ENCODE data around the gene RHOV. TPM values are rescaled to one million over a fixed set of nuclear protein-coding genes. Genes with fewer than 3 reads are reported as not detected.

The RHOV gene
- total and polyA plus RNA-seq, 2 experiments from 2014 or later: not detected

DNA sequence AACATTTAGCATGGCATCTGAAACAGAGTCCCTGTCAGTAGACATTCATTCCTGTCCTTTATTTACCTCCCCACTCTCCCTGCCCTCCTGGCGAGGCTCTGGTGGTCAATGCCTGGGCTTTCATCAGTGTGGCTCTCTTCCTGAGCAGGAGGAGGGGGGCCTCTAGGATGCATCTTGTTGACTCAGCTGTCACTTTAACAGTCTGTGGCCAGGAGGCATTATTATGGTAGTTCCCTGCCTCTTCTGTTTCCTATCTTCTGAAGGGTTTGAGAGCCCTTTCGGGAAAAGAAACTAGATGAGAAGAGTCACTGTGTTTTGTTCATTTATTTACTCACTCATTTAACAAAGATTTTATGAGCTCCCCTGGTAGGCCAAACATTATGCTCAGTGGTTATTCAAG lies 43.1 kb downstream of the RHOV start:
- no peaks in the 10 kb centered on the region for H3K4me1 ChIP-seq (ENCODE audit: insufficient read depth)
- no peaks in the 10 kb centered on the region for H3K36me3 ChIP-seq (ENCODE audit: low read depth)
- H3K9me2 ChIP-seq (ENCODE audit: insufficient read depth): no peaks in the 10 kb centered on the region
- H2AFZ ChIP-seq: no peak overlapping the region
- no peak for TF ChIP-seq EZH2phosphoT487 (IDR thresholded peaks at IDR 0.05; ENCODE audit: insufficient read depth, low read depth)
- TF ChIP-seq EZH2 (IDR thresholded peaks at IDR 0.05; ENCODE audit: insufficient read depth, poor library complexity, severe bottlenecking): no peak
- peaks cover 13% of the 10 kb centered on the region for H3K27me3 ChIP-seq (replicated peaks; ENCODE audit: insufficient read depth)
- no peaks in the 10 kb centered on the region for H3K79me2 ChIP-seq (ENCODE audit: insufficient read depth)
- H3K9me3 ChIP-seq (ENCODE audit: low read depth): no peaks in the 10 kb centered on the region
- no peaks in the 10 kb centered on the region for H4K20me1 ChIP-seq (ENCODE audit: insufficient read depth)
- DNase-seq: no peak
- no peak overlapping the region for H3K9ac ChIP-seq
- no peak overlapping the region for H3K4me2 ChIP-seq (ENCODE audit: unreplicated experiment)
- in situ Hi-C loops (cut with MboI): no loop called here
- no peak overlapping the region for H3K4me3 ChIP-seq
- H3K27ac ChIP-seq: no peak overlapping the region
- 60 to 65% methylated on average over 2 of the region's 2 CpGs for WGBS, 2 experiments (ENCODE audit: low coverage in 1 of 2, low lambda C conversion rate in 2 of 2, missing lambda C conversion rate in 2 of 2)
- H3F3A ChIP-seq (ENCODE audit: insufficient read depth): peaks cover 3% of the 10 kb centered on the region; the same call in 1 of the 2 replicates

DNA sequence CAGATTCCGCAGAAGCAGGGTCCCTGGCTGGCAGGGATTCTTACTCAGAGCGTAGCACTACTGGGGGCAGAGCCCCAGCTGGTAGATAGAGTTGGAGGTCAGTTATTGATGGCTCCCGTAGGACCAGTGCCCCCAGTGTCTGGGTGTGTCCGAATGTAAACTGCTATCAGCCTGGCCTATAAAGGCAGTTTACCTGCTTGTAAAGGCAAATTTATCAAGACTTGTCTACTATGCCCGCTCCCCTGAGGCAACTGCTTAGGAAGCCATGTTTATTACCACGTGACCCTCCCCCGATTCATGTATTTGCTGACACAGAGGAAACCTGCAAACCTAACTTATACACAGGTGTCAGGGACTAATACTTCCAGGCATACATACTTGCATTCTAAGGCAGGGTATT lies 44.9 kb downstream of the RHOV start:
- WGBS, 2 experiments (ENCODE audit: low coverage in 1 of 2, low lambda C conversion rate in 2 of 2, missing lambda C conversion rate in 2 of 2): 61 to 63% methylated on average over 7 of the region's 7 CpGs
- no peaks in the 10 kb centered on the region for H3K4me1 ChIP-seq (ENCODE audit: insufficient read depth)

DNA sequence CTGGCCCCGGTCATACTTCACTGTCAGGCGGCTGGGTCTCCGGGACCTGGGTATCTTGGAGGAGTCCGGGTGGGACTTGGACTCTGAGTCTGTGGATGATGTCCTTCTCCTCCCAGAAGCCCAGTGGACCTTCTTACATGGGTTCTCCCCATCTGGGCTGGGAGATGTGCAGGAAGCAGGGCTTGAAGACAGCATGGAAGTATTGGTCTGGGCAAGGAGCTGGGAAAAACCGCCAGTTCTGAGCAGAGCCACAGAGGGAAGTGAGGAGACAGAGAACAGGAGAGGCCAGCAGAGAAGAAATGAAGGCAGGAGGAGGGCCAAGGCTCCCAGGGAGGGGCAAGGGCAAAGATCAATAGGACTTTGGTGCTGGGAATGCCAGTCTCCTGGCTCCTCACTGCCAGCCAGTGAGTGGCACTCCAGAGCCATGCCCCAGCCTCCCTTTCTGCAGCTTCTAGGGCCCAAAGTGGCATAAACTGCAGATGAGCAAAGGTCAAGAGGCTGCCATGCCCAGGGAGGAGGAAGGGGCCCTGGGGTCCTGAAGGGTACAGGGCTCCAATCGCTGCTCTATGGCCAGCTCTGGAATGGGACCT lies 45.5 kb downstream of the RHOV start, which contains the start of gene PPP1R14D:
Gene PPP1R14D, minus strand, starts transcription at position 262 of the 590 bp plus-strand sequence. Its CDS starts 67 bp downstream, at position 195.
- no peaks in the 10 kb centered on the region for H4K20me1 ChIP-seq (ENCODE audit: insufficient read depth)
- no peak within 1 kb of the TSS for H3K4me2 ChIP-seq (ENCODE audit: unreplicated experiment)
- TF ChIP-seq EZH2phosphoT487 (IDR thresholded peaks at IDR 0.05; ENCODE audit: insufficient read depth, low read depth) (no peak), EZH2 (IDR thresholded peaks at IDR 0.05; ENCODE audit: insufficient read depth, poor library complexity, severe bottlenecking) (no peak)
- no peaks in the 10 kb centered on the region for H3K4me1 ChIP-seq (ENCODE audit: insufficient read depth)
- no peaks in the 10 kb centered on the region for H3K9me2 ChIP-seq (ENCODE audit: insufficient read depth)
- no peaks in the 10 kb centered on the region for H3K79me2 ChIP-seq (ENCODE audit: insufficient read depth)
- H2AFZ ChIP-seq: no peak within 1 kb of the TSS
- no peak within 1 kb of the TSS for H3K27ac ChIP-seq
- WGBS, 2 experiments (ENCODE audit: low coverage in 1 of 2, low lambda C conversion rate in 2 of 2, missing lambda C conversion rate in 2 of 2): 61 to 66% methylated on average over 6 of the region's 6 CpGs
- H3K9ac ChIP-seq: no peak within 1 kb of the TSS
- in situ Hi-C loops (cut with MboI): no loop called here
- H3K36me3 ChIP-seq (ENCODE audit: low read depth): no peaks in the 10 kb centered on the region
- H3K4me3 ChIP-seq: no peak within 1 kb of the TSS
- H3K27me3 ChIP-seq (replicated peaks; ENCODE audit: insufficient read depth): peaks cover 13% of the 10 kb centered on the region
- no peaks in the 10 kb centered on the region for H3K9me3 ChIP-seq (ENCODE audit: low read depth)
- no peaks in the 10 kb centered on the region for H3F3A ChIP-seq (ENCODE audit: insufficient read depth)
- no peak for DNase-seq

More for the DNA sequence above, 44.9 kb downstream of the RHOV start:
- no peaks in the 10 kb centered on the region for H3K36me3 ChIP-seq (ENCODE audit: low read depth)
- H3K27ac ChIP-seq: no peak overlapping the region
- no peak overlapping the region for H2AFZ ChIP-seq
- H3K9me3 ChIP-seq (ENCODE audit: low read depth): no peaks in the 10 kb centered on the region
- H3K4me2 ChIP-seq (ENCODE audit: unreplicated experiment): no peak overlapping the region
- TF ChIP-seq EZH2 (IDR thresholded peaks at IDR 0.05; ENCODE audit: insufficient read depth, poor library complexity, severe bottlenecking) (no peak), EZH2phosphoT487 (IDR thresholded peaks at IDR 0.05; ENCODE audit: insufficient read depth, low read depth) (no peak)
- peaks cover 13% of the 10 kb centered on the region for H3K27me3 ChIP-seq (replicated peaks; ENCODE audit: insufficient read depth)
- no peak overlapping the region for H3K4me3 ChIP-seq
- no peak overlapping the region for H3K9ac ChIP-seq
- no peaks in the 10 kb centered on the region for H3K79me2 ChIP-seq (ENCODE audit: insufficient read depth)
- H4K20me1 ChIP-seq (ENCODE audit: insufficient read depth): no peaks in the 10 kb centered on the region
- no peak for DNase-seq
- H3K9me2 ChIP-seq (ENCODE audit: insufficient read depth): no peaks in the 10 kb centered on the region
- no peaks in the 10 kb centered on the region for H3F3A ChIP-seq (ENCODE audit: insufficient read depth)
- in situ Hi-C loops (cut with MboI): no loop called here

DNA sequence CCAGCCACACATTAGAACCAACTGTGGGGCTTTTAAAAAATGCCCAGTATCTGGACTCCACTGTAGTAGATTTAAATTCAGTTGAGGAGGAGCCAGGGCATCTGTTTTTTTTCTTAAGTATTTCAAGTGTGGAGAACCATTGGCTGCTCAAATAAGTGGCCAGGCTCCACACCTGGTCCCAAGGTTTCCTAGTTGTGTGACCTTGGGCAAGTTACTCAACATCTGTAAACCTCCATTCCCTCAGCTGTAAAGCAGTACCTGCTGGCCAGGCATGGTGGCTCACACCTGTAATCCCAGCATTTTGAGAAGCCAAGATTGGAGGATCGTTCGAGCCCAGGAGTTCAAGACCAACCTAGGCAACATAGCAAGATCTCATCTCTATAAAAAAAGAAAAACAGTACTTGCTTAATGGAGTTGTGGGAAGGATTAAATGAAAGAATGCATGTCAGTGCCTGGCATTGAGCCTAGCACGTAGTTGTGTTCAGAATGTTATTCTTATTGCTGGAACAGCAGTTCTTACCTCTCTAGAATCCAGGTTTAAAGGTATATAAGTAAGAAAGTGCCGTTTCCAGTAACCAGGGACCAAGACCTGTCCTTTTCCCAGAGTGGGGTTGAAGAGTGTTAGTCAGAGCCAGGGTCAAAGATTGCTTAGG lies 47.5 kb downstream of the RHOV start:
- no peak for DNase-seq
- H3K4me2 ChIP-seq (ENCODE audit: unreplicated experiment): no peak overlapping the region
- no peaks in the 10 kb centered on the region for H4K20me1 ChIP-seq (ENCODE audit: insufficient read depth)
- H3K79me2 ChIP-seq (ENCODE audit: insufficient read depth): no peaks in the 10 kb centered on the region
- in situ Hi-C loops (cut with MboI): no loop called here
- H3K4me3 ChIP-seq: no peak overlapping the region
- no peak overlapping the region for H2AFZ ChIP-seq
- no peak overlapping the region for H3K27ac ChIP-seq
- 46 to 50% methylated on average over 4 of the region's 4 CpGs for WGBS, 2 experiments (ENCODE audit: low coverage in 1 of 2, low lambda C conversion rate in 2 of 2, missing lambda C conversion rate in 2 of 2)
- H3K36me3 ChIP-seq (ENCODE audit: low read depth): no peaks in the 10 kb centered on the region
- H3K9me2 ChIP-seq (ENCODE audit: insufficient read depth): no peaks in the 10 kb centered on the region
- H3K9ac ChIP-seq: no peak overlapping the region
- H3K9me3 ChIP-seq (ENCODE audit: low read depth): no peaks in the 10 kb centered on the region
- H3K27me3 ChIP-seq (replicated peaks; ENCODE audit: insufficient read depth): peaks cover 13% of the 10 kb centered on the region
- TF ChIP-seq EZH2phosphoT487 (IDR thresholded peaks at IDR 0.05; ENCODE audit: insufficient read depth, low read depth) (no peak), EZH2 (IDR thresholded peaks at IDR 0.05; ENCODE audit: insufficient read depth, poor library complexity, severe bottlenecking) (no peak)
- no peaks in the 10 kb centered on the region for H3F3A ChIP-seq (ENCODE audit: insufficient read depth)
- H3K4me1 ChIP-seq (ENCODE audit: insufficient read depth): no peaks in the 10 kb centered on the region

Data from GM23248 (cell line).